IgD-negative memory B cell (primary cell): ENCODE results near the gene SRSF3. TPM values are rescaled to one million over a fixed set of nuclear protein-coding genes. Genes with fewer than 3 reads are reported as not detected.
"Not testable (repeated sequence)": the region's sequence is repeated elsewhere in the genome, so short reads cannot be mapped to it uniquely, and the experiment has no call there.

Experiments used
- H3K27ac Mint-ChIP-seq, 3 donors: one replicate each; pipeline ENCODE4 v1.8.0; 2020 to 2022; ENCODE audit warnings: mild to moderate bottlenecking in 3 of 3, mixed read lengths in 3 of 3, moderate library complexity in 1 of 3
- H3K27me3 Mint-ChIP-seq: one replicate; pipeline ENCODE4 v1.8.0; 2021; ENCODE audit warnings: mixed read lengths
- H3K36me3 Mint-ChIP-seq: one replicate; pipeline ENCODE4 v1.8.0; 2020; ENCODE audit warnings: mild to moderate bottlenecking, mixed read lengths
- H3K4me1 Mint-ChIP-seq, 3 donors: one replicate each; pipeline ENCODE4 v1.8.0; 2020 to 2022; ENCODE audit warnings: mixed read lengths in 3 of 3, mild to moderate bottlenecking in 1 of 3
- H3K4me3 Mint-ChIP-seq, 4 donors: one replicate each; pipeline ENCODE4 v1.8.0; 2020 to 2022; ENCODE audit warnings: mild to moderate bottlenecking in 4 of 4, mixed read lengths in 4 of 4, moderate library complexity in 3 of 4
- H3K9me3 Mint-ChIP-seq, 3 donors: one replicate each; pipeline ENCODE4 v1.8.0; 2020 to 2021; ENCODE audit warnings: mixed read lengths in 3 of 3, mild to moderate bottlenecking in 1 of 3
- polyA plus RNA-seq: library from polyadenylated mRNA; unstranded; fragments of 300-500 nt; fragmentation: Illumina TruSeq; gene quantifications from one replicate; pipeline ENCODE4 v1.2.3, GENCODE V29; 2021

Gene SRSF3
- polyA plus RNA-seq, 1 donor from 2014 or later, result 384 TPM

DNA sequence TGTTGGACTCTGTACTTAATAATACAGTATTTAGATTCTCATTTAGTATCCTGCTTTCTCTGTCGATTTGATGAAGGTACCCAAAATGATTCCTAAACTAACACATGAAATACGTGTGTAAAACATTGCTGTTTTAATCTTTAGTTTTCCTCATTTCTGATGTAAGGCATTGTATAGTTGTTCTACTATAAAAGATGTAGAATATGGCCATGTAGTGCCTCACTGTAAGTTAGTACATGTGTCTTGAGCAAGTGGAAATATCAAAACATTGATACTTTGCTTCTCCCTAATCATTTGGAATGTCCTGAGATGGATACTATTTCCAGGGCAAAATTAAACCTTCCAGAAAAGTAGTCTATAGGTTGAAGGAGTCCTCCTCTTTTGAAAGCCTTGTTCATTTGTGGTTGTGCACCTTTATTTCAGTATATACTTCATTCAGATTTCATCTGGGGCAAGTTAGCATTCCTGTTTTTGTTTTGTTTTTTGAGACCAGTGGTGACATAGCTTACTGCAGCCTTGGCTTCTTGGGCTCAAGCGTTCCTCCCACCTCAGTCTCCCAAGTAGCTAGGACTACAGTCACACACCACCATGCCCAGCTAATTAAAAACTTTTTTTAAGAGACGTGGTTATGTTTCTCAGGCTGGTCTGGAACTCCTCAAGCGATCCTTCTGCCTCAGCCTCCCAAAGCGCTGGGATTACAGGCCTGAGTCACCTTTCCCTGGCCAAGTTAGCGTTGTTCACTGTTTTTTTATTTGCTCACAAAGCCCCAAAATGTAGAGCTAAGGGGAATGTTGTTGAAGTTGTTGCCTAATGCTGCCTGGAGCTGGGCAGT is 11.6 kb downstream of the SRSF3 start:
- H3K36me3 Mint-ChIP-seq, result peaks cover 8% of the 10 kb centered on the region
- peaks cover 40 to 56% (median 47%) of the 10 kb centered on the region in 3 donors for H3K4me1 Mint-ChIP-seq
- H3K9me3 Mint-ChIP-seq, result no peaks in the 10 kb centered on the region
- H3K27me3 Mint-ChIP-seq, result no peaks in the 10 kb centered on the region
- peak overlapping the region in 1 of 4 donors; percentile 52 for H3K4me3 Mint-ChIP-seq
- H3K27ac Mint-ChIP-seq, result peak overlapping the region; percentile 76 to 93 (median 81)

DNA sequence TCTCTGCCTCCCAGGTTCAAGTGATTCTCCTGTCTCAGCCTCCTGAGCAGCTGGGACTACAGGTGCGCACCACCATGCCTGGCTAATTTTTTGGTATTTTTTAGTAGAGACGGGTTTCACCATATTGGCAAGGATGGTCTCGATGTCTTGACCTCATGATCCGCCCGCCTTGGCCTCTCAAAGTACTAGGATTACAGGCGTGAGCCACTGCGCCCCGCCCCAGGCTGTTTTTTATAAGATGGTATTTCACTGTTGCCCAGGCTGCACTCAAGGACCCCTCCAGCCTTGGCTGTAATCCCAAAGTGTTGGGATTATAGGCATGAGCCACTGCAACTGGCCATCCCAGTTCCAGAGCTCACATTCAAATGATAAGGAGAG is 13.1 kb downstream of the SRSF3 start:
- peak overlapping the region in 2 of 3 donors; percentile 25 to 82 for H3K27ac Mint-ChIP-seq
- H3K27me3 Mint-ChIP-seq, H3K9me3 Mint-ChIP-seq, H3K36me3 Mint-ChIP-seq: not testable (repeated sequence)
- peaks cover 44 to 57% (median 51%) of the 10 kb centered on the region in 3 donors for H3K4me1 Mint-ChIP-seq
- H3K4me3 Mint-ChIP-seq, result peak overlapping the region in 1 of 4 donors; percentile 83

GRCh38 chr6:36607683-36608386 is 13.7 kb downstream of the SRSF3 start:
- H3K9me3 Mint-ChIP-seq, result no peaks in the 10 kb centered on the region
- H3K27ac Mint-ChIP-seq, result peak overlapping the region; percentile 25 to 82 (median 59)
- peaks cover 41 to 54% (median 51%) of the 10 kb centered on the region in 3 donors for H3K4me1 Mint-ChIP-seq
- peak overlapping the region in 1 of 4 donors; percentile 83 for H3K4me3 Mint-ChIP-seq
- peaks cover 11% of the 10 kb centered on the region for H3K36me3 Mint-ChIP-seq
- H3K27me3 Mint-ChIP-seq, result no peaks in the 10 kb centered on the region

DNA sequence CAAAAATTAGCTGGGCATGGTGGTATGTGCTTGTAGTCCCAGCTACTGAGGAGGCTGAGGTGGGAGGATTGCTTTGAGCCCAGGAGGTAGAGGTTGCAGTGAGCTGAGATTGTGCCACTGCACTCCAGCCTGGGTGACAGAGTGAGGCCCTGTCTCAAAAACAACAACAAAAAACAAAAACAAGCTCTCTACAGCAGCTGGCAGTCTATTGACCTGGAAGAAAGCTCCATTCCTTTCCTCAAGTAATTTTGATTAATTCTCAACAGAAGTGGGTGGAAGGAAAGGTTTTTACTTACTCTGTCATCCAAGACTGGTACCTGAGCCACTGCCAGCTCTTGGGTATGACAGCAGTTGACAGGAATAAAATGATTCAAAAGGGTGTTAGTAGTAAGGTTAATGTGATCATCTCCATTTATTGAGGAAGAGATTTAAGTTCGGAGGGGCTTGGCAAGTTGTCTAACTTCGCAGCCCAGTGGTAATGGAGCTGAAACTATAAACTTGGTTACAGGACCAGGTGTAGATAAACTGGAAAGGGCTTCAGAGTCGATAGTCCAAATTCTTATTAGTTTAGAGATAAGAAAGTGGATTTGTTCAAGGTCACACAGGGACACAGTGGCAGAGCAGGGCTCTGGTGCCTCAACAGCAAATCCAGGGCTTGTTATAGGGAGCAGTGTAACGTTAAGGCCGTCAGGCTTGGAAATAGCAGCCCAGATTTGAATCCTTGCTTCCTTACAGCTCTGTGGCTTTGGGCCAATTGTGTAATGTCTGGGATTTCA is 14.8 kb downstream of the SRSF3 start:
- Mint-ChIP-seq H3K27me3 (no peaks in the 10 kb centered on the region), H3K9me3 (no peaks in the 10 kb centered on the region), H3K27ac (peak overlapping the region; percentile 25 to 92 (median 82)), H3K4me1 (peaks cover 34 to 54% (median 53%) of the 10 kb centered on the region in 3 donors), H3K4me3 (peak overlapping the region in 2 of 4 donors; percentile 51 to 64), H3K36me3 (peaks cover 12% of the 10 kb centered on the region)

DNA sequence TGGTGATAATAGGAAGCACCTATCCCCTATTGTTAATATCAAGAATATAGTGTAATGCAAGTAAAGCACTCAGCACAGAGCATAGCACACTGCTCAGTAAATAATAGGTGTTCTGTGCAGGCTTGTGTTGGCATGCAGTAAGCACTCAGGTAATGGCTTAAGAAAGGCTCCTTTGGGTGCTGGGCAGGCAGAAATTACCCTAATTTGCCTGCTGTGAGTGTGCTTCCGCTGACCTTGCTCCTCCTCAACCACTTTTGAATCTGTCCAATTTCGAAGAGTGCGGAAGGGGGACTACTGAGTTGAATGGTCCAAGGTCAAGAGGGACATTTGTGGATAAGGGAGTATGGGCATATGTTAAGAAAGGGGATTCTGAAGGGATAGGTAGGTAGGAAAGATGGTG is 15.4 kb downstream of the SRSF3 start:
- Mint-ChIP-seq H3K9me3 (no peaks in the 10 kb centered on the region), H3K27me3 (no peaks in the 10 kb centered on the region), H3K36me3 (peaks cover 14% of the 10 kb centered on the region), H3K27ac (peak overlapping the region; percentile 25 to 92 (median 51)), H3K4me1 (peaks cover 28 to 48% (median 47%) of the 10 kb centered on the region in 3 donors), H3K4me3 (peak overlapping the region; percentile 31 to 64 (median 54))

- Mint-ChIP-seq H3K27ac (peak overlapping the region; percentile 49 to 92 (median 91)), H3K27me3 (no peaks in the 10 kb centered on the region), H3K36me3 (peaks cover 14% of the 10 kb centered on the region), H3K9me3 (no peaks in the 10 kb centered on the region), H3K4me1 (peaks cover 30 to 47% (median 47%) of the 10 kb centered on the region in 3 donors), H3K4me3 (peak overlapping the region in 3 of 4 donors; percentile 36 to 64 (median 51))
Measured at GRCh38 chr6:36610041-36610955, 16.1 kb downstream of the SRSF3 start.

GRCh38 chr6:36610956-36611336 is 16.8 kb downstream of the SRSF3 start:
- peaks cover 26 to 43% (median 43%) of the 10 kb centered on the region in 3 donors for H3K4me1 Mint-ChIP-seq

GRCh38 chr6:36611679-36612078 is 17.5 kb downstream of the SRSF3 start:
- H3K9me3 Mint-ChIP-seq, H3K36me3 Mint-ChIP-seq, H3K4me3 Mint-ChIP-seq, H3K27me3 Mint-ChIP-seq: not testable (repeated sequence)
- H3K27ac Mint-ChIP-seq, result peak overlapping the region in 1 of 3 donors; percentile 23
- H3K4me1 Mint-ChIP-seq, result peaks cover 25 to 41% (median 41%) of the 10 kb centered on the region in 3 donors

More at GRCh38 chr6:36610956-36611336, 16.8 kb downstream of the SRSF3 start:
- Mint-ChIP-seq H3K36me3 (peaks cover 9% of the 10 kb centered on the region), H3K4me3 (peak overlapping the region in 1 of 4 donors; percentile 36), H3K27ac (peak overlapping the region; percentile 6 to 91 (median 49)), H3K9me3 (no peaks in the 10 kb centered on the region), H3K27me3 (no peaks in the 10 kb centered on the region)

DNA sequence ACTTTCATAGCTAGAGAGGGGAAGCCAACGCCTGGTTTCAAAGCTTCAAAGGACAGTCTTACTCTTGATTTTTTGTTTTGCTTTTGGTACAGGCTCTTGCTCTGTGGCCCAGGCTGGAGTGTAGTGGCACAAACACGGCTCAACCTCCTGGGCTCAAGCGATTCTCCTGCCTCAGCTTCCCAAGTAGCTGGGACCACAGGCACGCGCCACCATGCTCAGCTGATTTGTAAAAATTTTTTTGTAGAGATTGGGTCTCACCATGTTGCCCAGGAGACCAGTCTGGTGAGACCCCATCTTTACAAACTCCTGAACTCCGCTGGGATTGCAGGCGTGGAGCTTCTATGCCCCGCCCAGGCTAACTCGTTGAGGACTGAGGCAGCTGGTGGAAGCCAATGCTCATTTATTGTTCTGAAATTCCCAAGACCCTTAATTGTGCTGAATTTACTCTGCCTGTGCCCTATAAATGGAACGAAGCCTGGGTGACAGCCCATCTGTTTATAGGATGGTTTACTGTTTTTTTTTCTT is 18.0 kb downstream of the SRSF3 start:
- no peaks in the 10 kb centered on the region for H3K27me3 Mint-ChIP-seq
- H3K36me3 Mint-ChIP-seq, result peaks cover 9% of the 10 kb centered on the region
- H3K27ac Mint-ChIP-seq, result no peak overlapping the region
- H3K4me3 Mint-ChIP-seq, result no peak overlapping the region
- H3K9me3 Mint-ChIP-seq, result no peaks in the 10 kb centered on the region
- H3K4me1 Mint-ChIP-seq, result peaks cover 25 to 45% (median 42%) of the 10 kb centered on the region in 3 donors

- Mint-ChIP-seq H3K4me1 (peaks cover 17 to 40% (median 34%) of the 10 kb centered on the region in 3 donors), H3K9me3 (no peaks in the 10 kb centered on the region), H3K27me3 (no peaks in the 10 kb centered on the region), H3K27ac (peak overlapping the region in 1 of 3 donors; percentile 67), H3K36me3 (peaks cover 5% of the 10 kb centered on the region), H3K4me3 (peak overlapping the region in 1 of 4 donors; percentile 18)
Measured at GRCh38 chr6:36613200-36613995, 19.2 kb downstream of the SRSF3 start.

DNA sequence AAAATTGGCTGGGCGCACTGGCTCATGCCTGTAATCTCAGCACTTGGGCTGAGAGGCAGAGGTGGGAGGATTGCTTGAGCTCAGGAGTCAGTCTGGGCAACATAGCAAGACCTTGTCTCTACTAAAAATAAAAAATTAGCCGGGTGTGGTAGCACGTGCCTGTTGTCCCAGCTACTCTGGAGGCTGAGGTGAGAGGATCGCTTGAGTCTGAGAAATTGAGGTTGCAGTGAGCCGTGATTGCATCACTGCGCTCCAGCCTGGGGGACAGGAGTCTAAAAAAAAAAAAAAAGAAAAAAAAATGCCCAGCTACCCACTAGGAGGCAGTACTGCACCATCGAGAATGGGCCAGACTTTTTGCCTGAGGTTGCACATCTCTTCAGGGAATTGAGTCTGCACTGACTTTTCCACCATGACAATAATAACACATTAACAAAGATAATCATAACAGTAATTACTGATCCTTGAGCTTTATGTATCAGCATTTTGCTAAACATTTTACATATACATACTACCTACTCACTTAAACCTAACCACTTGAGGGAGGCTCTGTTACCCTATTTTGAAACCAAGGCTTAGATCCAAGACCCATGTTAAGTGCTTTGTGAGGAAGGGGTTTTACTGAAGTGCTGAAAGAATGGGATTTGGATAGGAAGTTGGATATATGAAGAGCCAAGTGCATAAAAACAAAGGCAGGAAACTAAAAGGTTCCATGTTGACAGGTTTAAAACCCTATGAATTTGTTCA is 21.0 kb downstream of the SRSF3 start:
- Mint-ChIP-seq H3K27me3 (no peaks in the 10 kb centered on the region), H3K27ac (peak overlapping the region in 2 of 3 donors; percentile 46 to 83), H3K4me1 (peaks cover 18 to 30% (median 22%) of the 10 kb centered on the region in 3 donors), H3K4me3 (peak overlapping the region in 1 of 4 donors; percentile 76), H3K9me3 (no peaks in the 10 kb centered on the region), H3K36me3 (peaks cover 5% of the 10 kb centered on the region)

DNA sequence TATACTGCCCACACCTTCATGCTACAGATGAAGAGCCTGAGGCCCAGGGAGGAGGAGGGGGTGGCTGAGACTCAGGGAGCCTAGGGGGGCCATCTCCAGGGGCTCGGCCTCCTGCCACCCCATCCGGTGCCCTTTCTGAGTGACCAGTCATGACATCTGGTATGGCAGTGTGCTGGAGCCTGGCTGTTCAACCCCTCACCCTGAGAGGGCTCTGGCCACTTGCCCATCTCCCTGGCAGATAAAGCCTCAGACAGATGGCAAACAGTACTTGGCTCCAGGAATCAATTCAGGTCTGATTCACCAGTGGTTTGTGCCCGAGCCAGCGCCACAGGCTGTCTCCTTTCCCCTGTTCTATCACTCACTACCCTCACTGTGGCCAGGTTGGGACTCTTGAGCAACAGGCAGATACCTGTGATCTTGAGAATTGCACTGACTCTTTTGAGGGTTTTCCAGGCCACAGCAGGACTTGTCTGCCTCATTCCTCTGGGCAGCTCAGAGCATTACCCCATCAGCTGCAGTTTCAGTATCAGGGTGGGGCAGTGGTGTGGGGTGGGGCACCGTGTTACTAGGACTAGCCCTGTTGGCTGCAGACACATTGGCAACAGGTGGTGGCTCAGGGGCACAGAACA is 22.8 kb downstream of the SRSF3 start:
- H3K36me3 Mint-ChIP-seq, result peaks cover 5% of the 10 kb centered on the region
- no peaks in the 10 kb centered on the region for H3K27me3 Mint-ChIP-seq
- H3K4me1 Mint-ChIP-seq, result peaks cover 15 to 18% (median 18%) of the 10 kb centered on the region in 3 donors
- no peaks in the 10 kb centered on the region for H3K9me3 Mint-ChIP-seq
- peak overlapping the region in 1 of 4 donors; percentile 9 for H3K4me3 Mint-ChIP-seq
- H3K27ac Mint-ChIP-seq, result no peak overlapping the region
